WERI-Rb-1 (cell line): ENCODE measurements around the gene RPRD1B.

ENCODE experiments used
- DNase-seq: peaks from one replicate; pipeline ENCODE4 v3.0.0-alpha.2; 2020
- H3K27ac ChIP-seq: fragments of 250-450 bp; sonication (Bioruptor Pico); 2 replicates; pipeline ENCODE4 v1.5.1; 2020; ENCODE audit warnings: mild to moderate bottlenecking, moderate library complexity
- H3K27me3 ChIP-seq: fragments of 250-450 bp; sonication (Bioruptor Pico); 2 replicates; pipeline ENCODE4 v1.5.1; 2021; ENCODE audit warnings: mild to moderate bottlenecking, low read depth, moderate library complexity; ENCODE audit not compliant: insufficient read depth, severe bottlenecking
- H3K36me3 ChIP-seq: fragments of 250-450 bp; sonication (Bioruptor Pico); 2 replicates; pipeline ENCODE4 v1.5.1; 2020; ENCODE audit warnings: mild to moderate bottlenecking, moderate library complexity
- H3K4me3 ChIP-seq: 2 replicates; pipeline ENCODE4 v1.5.1; 2011; ENCODE audit warnings: low read depth, mild to moderate bottlenecking, control low read depth, low read length
- H3K9me3 ChIP-seq: fragments of 250-450 bp; sonication (Bioruptor Pico); 2 replicates; pipeline ENCODE4 v1.5.1; 2021; ENCODE audit warnings: mild to moderate bottlenecking, moderate library complexity; ENCODE audit not compliant: severe bottlenecking
- CTCF ChIP-seq: IDR thresholded peaks from 2 replicates; pipeline ENCODE4 v1.5.1; 2011; ENCODE audit warnings: low read depth, mild to moderate bottlenecking, control low read depth, inconsistent platforms, low read length

Gene RPRD1B

GRCh38 chr20:38136421-38137245 lies 103.1 kb downstream of the RPRD1B start:
- Histone ChIP-seq H3K4me3 (no peak overlapping the region), H3K27ac (no peak overlapping the region), H3K27me3 (no peaks in the 10 kb centered on the region), H3K9me3 (no peaks in the 10 kb centered on the region), H3K36me3 (no peaks in the 10 kb centered on the region)
- DNase-seq: no peak
- TF ChIP-seq CTCF: no peak

- Histone ChIP-seq H3K27me3 (no peaks in the 10 kb centered on the region), H3K36me3 (no peaks in the 10 kb centered on the region), H3K4me3 (no peak overlapping the region), H3K9me3 (no peaks in the 10 kb centered on the region), H3K27ac (no peak overlapping the region)
- no peak for DNase-seq
- TF ChIP-seq CTCF: no peak
Measured at GRCh38 chr20:38137441-38138037, 104.0 kb downstream of the RPRD1B start.

- no peaks in the 10 kb centered on the region for H3K36me3 ChIP-seq
- no peaks in the 10 kb centered on the region for H3K9me3 ChIP-seq
- DNase-seq: no peak
- H3K27ac ChIP-seq: no peak overlapping the region
- no peak overlapping the region for H3K4me3 ChIP-seq
- no peak for TF ChIP-seq CTCF
- no peaks in the 10 kb centered on the region for H3K27me3 ChIP-seq
Measured at GRCh38 chr20:38138086-38138778, 104.7 kb downstream of the RPRD1B start.

GRCh38 chr20:38139156-38139912 lies 105.8 kb downstream of the RPRD1B start:
- Histone ChIP-seq H3K4me3 (no peak overlapping the region), H3K27me3 (no peaks in the 10 kb centered on the region), H3K27ac (no peak overlapping the region), H3K36me3 (no peaks in the 10 kb centered on the region), H3K9me3 (no peaks in the 10 kb centered on the region)
- no peak for DNase-seq
- TF ChIP-seq CTCF: no peak

GRCh38 chr20:38139977-38140753 lies 106.6 kb downstream of the RPRD1B start:
- DNase-seq: no peak
- H3K27me3 ChIP-seq: no peaks in the 10 kb centered on the region
- no peak overlapping the region for H3K4me3 ChIP-seq
- no peaks in the 10 kb centered on the region for H3K9me3 ChIP-seq
- H3K36me3 ChIP-seq: no peaks in the 10 kb centered on the region
- no peak for TF ChIP-seq CTCF
- H3K27ac ChIP-seq: no peak overlapping the region
